Motor neuron (in vitro differentiated cells): ENCODE measurements around the gene CSK. TPM values are rescaled to one million over a fixed set of nuclear protein-coding genes. Genes with fewer than 3 reads are reported as not detected.
"Not testable (repeated sequence)": the region's sequence is repeated elsewhere in the genome, so short reads cannot be mapped to it uniquely, and the experiment has no call there.

Experiments
- ATAC-seq, 8 experiments: fragments of 200-7000 bp; cut with Tn5 transposase; replicated peaks in 6 of 8; 2 replicates each; pipeline ENCODE4 v1.8.0; 2021; ENCODE audit warnings: mild to moderate bottlenecking in 8 of 8, moderate library complexity in 8 of 8
- H3K27ac ChIP-seq, 2 donors: fragments of 250-450 bp; sonication (Bioruptor Pico); 2 replicates each; pipeline ENCODE4 v1.9.0; 2021; ENCODE audit warnings: antibody characterized with exemption in 2 of 2, mild to moderate bottlenecking in 2 of 2, moderate library complexity in 1 of 2
- H3K4me1 ChIP-seq, 2 donors: fragments of 250-450 bp; sonication (Bioruptor Pico); replicated peaks in 1 of 2; 2 replicates each; pipeline ENCODE4 v1.6.1; 2021; ENCODE audit warnings: antibody characterized with exemption in 2 of 2, mild to moderate bottlenecking in 2 of 2, moderate library complexity in 1 of 2
- H3K4me3 ChIP-seq, 5 donors: fragments of 250-450 bp; sonication (Bioruptor Pico); 2 replicates each; pipeline ENCODE4 v1.9.0; 2021; ENCODE audit warnings: antibody characterized with exemption in 5 of 5, mild to moderate bottlenecking in 5 of 5, moderate library complexity in 4 of 5
- WGBS, 10 experiments: fragments of 450-650 bp; shearing (Covaris generic); methylation state at CpG; one replicate each; pipeline ENCODE4 v1.0.0; 2022; 5-methylcytosine and 5-hydroxymethylcytosine counted together
- in situ Hi-C, 9 experiments: fragments of 400-800 bp; cut with MboI; loops; one replicate each; pipeline ENCODE4 v1.15.0; 2021; ENCODE audit warnings: low sequenced_read_pairs in 9 of 9, low pct_unique_long_range_greater_than_20kb in 2 of 9; ENCODE audit not compliant: unreplicated experiment in 9 of 9
- total RNA-seq, 8 experiments: library from RNA; unstranded; fragments of 300-600 nt; gene quantifications; 2 replicates each; pipeline versions ENCODE4 v1.2.3 to v1.2.4, GENCODE V29; 2022

CSK gene
- total RNA-seq, result 100 to 1,000 TPM in 2 of 8 experiments, 10 to 100 TPM in 6; 15.6 to 155 (median 27.0) TPM

DNA sequence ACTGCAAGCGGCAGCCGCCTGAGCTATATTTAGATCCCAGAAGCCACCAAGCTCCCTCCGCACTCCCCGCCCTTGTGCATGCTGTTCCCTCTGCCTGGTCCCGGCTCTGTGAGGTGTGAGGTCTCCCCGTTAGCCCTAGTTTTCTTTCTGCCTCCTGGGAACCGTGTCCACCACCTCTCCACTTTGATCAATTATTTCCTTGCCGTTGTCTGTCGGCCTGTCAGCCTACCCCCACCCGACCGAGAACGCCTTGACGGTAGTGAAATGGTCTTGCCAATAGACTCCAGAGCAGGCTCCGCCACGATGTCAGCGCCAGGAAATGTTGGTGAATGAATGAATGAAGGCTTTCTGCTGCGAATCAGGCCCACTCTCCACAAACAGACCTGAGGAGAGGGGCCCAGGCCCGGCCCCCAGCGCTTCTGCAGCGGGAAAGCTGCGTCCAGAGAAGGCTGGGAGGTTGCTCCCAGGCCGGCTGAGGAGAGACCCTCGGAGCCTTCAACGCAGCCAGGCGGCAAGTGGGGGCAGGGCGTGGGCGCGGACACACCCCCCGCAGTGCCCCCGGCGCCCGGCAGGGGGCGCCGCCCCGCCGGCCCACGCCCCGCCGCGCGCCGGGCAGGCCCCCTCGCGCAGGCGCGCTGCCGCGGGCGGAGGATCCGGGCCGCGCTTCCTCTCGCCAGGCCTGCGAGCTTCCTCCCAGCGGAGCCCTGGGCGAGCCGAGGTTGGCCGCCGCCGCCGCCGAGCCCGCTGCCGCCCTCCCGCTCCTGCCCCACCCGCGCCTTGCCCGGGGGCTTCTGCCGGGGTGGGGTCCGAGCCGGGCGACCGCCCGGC is at the start of gene CSK:
Gene CSK (plus strand): TSS at position 650 of the 828 bp plus-strand sequence. CDS start 16,218 bp downstream, outside the sequence.
- peak within 1 kb of the TSS; percentile 77 to 80 for H3K27ac ChIP-seq
- WGBS, 10 experiments, result 0 to 60% (median 3%) methylated on average over 1 to 12 of the region's 74 CpGs; no CpG with 5 or more reads in 3 of the 10 experiments
- ATAC-seq, result peak; percentile 30 to 86 (median 82)
- in situ Hi-C loops, result no loop called here
- peak within 1 kb of the TSS; percentile 83 to 100 (median 91) for H3K4me3 ChIP-seq
- peaks cover 39 to 51% of the 10 kb centered on the region in 2 donors for H3K4me1 ChIP-seq

DNA sequence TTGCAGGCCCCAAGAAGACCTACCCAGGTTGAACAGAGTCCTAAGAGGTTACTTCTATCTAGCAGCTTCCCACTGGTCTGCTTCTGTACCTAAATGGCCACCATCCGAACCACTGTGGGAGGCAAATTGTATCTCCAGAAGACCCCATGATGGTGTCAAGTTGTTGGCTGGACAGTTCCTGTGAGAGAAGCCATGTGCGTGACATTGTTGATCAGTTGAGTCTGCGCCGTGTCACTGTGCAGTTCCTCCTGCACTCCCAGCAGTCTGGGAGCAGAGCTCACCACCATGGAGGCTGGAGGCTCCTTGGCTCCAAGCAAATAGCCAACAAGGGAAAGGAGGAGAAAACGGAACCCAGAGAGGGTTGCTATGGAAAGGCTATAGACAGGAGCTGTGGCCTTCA is 49.0 kb upstream of the CSK start:
- ATAC-seq, result no peak
- in situ Hi-C loops, result no loop called here
- WGBS, 10 experiments, result 0 to 100% (median 87%) methylated on average over 1 to 4 of the region's 5 CpGs; no CpG with 5 or more reads in 4 of the 10 experiments

GRCh38 chr15:74733269-74733668 is 48.6 kb upstream of the CSK start:
- H3K4me1 ChIP-seq, result no peaks in the 10 kb centered on the region
- no peak overlapping the region for H3K27ac ChIP-seq
- no peak overlapping the region for H3K4me3 ChIP-seq
- in situ Hi-C loops, result no loop called here
- whole genome bisulfite sequencing, 10 experiments, result 54 to 100% (median 67%) methylated on average over 1 to 3 of the region's 3 CpGs; no CpG with 5 or more reads in 5 of the 10 experiments
- ATAC-seq, result no peak

More for the DNA sequence above, 49.0 kb upstream of the CSK start:
- H3K4me3 ChIP-seq, result no peak overlapping the region
- no peaks in the 10 kb centered on the region for H3K4me1 ChIP-seq
- H3K27ac ChIP-seq, result no peak overlapping the region

- ATAC-seq, result no peak
- Histone ChIP-seq H3K4me1 (no peaks in the 10 kb centered on the region), H3K27ac (no peak overlapping the region), H3K4me3 (no peak overlapping the region)
- in situ Hi-C loops, result no loop called here
- WGBS, 10 experiments, result 51 to 100% (median 87%) methylated on average over 1 to 3 of the region's 3 CpGs; no CpG with 5 or more reads in 4 of the 10 experiments
These were observed 46.6 kb upstream of the CSK start for GRCh38 chr15:74735305-74735704.

DNA sequence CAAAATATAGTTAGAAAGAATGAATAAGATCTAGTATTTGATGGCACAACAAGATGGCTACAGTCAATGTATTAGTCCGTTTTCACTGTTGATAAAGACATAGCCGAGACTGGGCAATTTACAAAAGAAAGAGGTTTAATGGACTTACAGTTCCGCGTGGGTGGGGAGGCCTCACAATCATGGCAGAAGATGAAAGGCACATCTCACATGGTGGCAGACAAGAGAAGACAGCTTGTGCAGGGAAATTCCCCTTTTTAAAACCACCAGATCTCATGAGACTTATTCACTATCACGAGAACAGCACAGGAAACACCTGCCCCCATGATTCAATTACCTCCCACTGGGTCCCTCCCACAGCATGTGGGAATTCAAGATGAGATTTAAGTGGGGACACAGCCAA is 43.6 kb upstream of the CSK start:
- in situ Hi-C loops, H3K4me3 ChIP-seq, H3K27ac ChIP-seq, ATAC-seq, H3K4me1 ChIP-seq: not testable (repeated sequence)
- WGBS, 10 experiments, result 30 to 100% (median 63%) methylated on average over 2 to 5 of the region's 5 CpGs

- in situ Hi-C loops, result no loop called here
- Histone ChIP-seq H3K27ac (no peak overlapping the region), H3K4me3 (no peak overlapping the region), H3K4me1 (no peaks in the 10 kb centered on the region)
- 31 to 100% (median 82%) methylated on average over 1 to 4 of the region's 5 CpGs; no CpG with 5 or more reads in 3 of the 10 experiments for WGBS, 10 experiments
- no peak for ATAC-seq
These were observed 39.5 kb upstream of the CSK start for GRCh38 chr15:74742422-74742821.

DNA sequence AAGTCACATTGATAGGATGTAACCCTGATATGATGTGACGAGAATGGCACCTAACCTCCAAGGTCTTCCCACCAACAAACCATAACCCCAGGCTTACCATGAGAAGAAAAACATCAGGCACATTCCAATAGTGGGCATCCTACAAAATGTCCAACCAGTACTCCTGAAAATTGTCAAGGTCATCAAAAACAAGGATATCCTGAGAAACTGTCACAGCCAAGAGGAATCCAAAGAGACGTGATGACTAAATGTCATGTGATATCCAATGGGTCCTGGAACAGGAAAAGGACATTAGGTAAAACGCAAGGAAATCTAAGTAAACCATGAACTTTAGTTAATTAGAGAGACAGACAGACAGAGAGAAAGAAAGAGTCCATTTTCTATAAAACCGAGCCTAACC is 35.5 kb upstream of the CSK start:
- H3K4me1 ChIP-seq, result no peaks in the 10 kb centered on the region
- 33 to 81% (median 72%) methylated on average over 1 to 3 of the region's 4 CpGs; no CpG with 5 or more reads in 2 of the 10 experiments for WGBS, 10 experiments
- no peak for ATAC-seq
- H3K27ac ChIP-seq, result no peak overlapping the region
- in situ Hi-C loops, result no loop called here
- H3K4me3 ChIP-seq, result no peak overlapping the region

DNA sequence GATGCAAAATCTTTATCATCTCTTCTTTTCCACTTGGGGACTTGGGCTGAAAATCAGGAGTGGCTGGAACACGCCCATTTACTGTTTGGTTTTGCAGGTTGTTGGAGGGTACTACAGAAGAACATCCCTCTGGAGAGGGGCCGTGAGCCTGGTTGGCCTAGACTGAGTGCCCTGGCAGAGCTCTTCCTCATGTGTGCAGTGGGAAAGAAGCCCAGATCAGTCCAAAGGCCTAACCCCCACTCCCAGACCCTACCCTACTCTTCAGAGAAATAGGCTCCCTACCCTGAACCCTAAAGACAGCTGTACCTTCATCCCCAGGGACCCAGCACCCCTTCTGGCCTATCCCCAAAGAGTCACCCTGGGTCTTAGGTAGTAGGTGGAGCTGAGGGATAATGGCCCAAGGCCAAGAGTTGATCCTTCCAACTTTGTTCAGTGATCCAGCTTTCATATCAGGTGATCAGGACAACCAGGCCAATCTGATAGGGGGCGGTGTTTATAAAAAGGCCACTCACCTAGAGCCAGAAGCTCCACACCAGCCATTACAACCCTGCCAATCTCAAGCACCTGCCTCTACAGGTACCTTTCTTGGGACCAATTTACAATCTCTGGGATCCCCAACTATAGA is 33.4 kb upstream of the CSK start, which contains the start of gene CYP1A2:
Gene CYP1A2 (plus strand): TSS at position 524 of the 625 bp plus-strand sequence. CDS start 894 bp downstream, outside the sequence.
- WGBS, 10 experiments, result 0 to 79% (median 63%) methylated on average over 1 to 2 of the region's 3 CpGs; no CpG with 5 or more reads in 3 of the 10 experiments
- Histone ChIP-seq H3K27ac (no peak within 1 kb of the TSS), H3K4me3 (no peak within 1 kb of the TSS), H3K4me1 (no peaks in the 10 kb centered on the region)
- no peak for ATAC-seq
- in situ Hi-C loops, result no loop called here

- 40 to 100% (median 79%) methylated on average over 1 to 15 of the region's 20 CpGs; no CpG with 5 or more reads in 5 of the 10 experiments for WGBS, 10 experiments
- in situ Hi-C loops, result loop anchor here in 4 of 9 experiments (25.0 kb wide), 3 partner anchors 113 to 363 kb away; partner anchors contain the start of gene COX5A (in 1 of the 4)
- Histone ChIP-seq H3K4me1 (no peaks in the 10 kb centered on the region), H3K27ac (no peak overlapping the region), H3K4me3 (no peak overlapping the region)
- no peak for ATAC-seq
These were observed 32.0 kb upstream of the CSK start for GRCh38 chr15:74749832-74750231.

DNA sequence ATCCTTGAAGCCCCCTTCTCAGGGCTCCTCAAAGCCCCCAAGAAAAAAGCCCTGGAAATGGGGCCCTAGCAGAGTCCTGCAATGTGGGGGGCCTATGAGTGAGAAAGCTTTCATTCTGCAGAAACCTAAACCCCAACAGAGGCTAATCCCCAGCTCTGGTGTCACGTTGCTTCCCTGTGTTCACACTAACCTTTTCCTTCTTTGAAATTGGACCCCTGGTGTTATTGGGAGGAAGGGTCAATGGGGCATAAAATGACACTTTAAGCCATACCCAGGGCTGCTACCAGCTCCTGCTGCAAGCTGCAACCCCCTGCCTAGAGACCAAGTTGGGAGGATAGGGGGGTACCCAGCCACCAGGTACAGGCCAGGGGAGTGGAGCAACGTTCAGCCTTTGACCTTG is 31.1 kb upstream of the CSK start:
- no peak overlapping the region for H3K27ac ChIP-seq
- no peaks in the 10 kb centered on the region for H3K4me1 ChIP-seq
- ATAC-seq, result no peak
- no peak overlapping the region for H3K4me3 ChIP-seq
- WGBS, 10 experiments, result 0 to 40% (median 17%) methylated on average over 1 to 2 of the region's 2 CpGs; no CpG with 5 or more reads in 4 of the 10 experiments
- in situ Hi-C loops, result loop anchor here in 4 of 9 experiments (25.0 kb wide), 3 partner anchors 113 to 363 kb away; partner anchors contain the start of gene COX5A (in 1 of the 4)

GRCh38 chr15:74752011-74752410 is 29.9 kb upstream of the CSK start:
- Histone ChIP-seq H3K4me3 (no peak overlapping the region), H3K27ac (no peak overlapping the region), H3K4me1 (no peaks in the 10 kb centered on the region)
- ATAC-seq, result no peak
- 20 to 100% (median 69%) methylated on average over 1 to 8 of the region's 8 CpGs; no CpG with 5 or more reads in 2 of the 10 experiments for WGBS, 10 experiments
- in situ Hi-C loops, result loop anchor here in 4 of 9 experiments (25.0 kb wide), 3 partner anchors 115 to 365 kb away; partner anchors contain the start of gene COX5A (in 1 of the 4)

GRCh38 chr15:74752531-74752930 is 29.3 kb upstream of the CSK start:
- WGBS, 10 experiments, result 19 to 100% (median 70%) methylated on average over 2 to 5 of the region's 5 CpGs; no CpG with 5 or more reads in 1 of the 10 experiments
- in situ Hi-C loops, result loop anchor here in 4 of 9 experiments (25.0 kb wide), 3 partner anchors 115 to 365 kb away; partner anchors contain the start of gene COX5A (in 1 of the 4)
- no peak for ATAC-seq

More at GRCh38 chr15:74752531-74752930, 29.3 kb upstream of the CSK start:
- Histone ChIP-seq H3K4me3 (no peak overlapping the region), H3K27ac (no peak overlapping the region), H3K4me1 (no peaks in the 10 kb centered on the region)
